Smooth muscle cell of the umbilical artery (primary cell): ENCODE measurements around the gene SH3GL3. TPM values are rescaled to one million over a fixed set of nuclear protein-coding genes. Genes with fewer than 3 reads are reported as not detected.

Source experiments
- total RNA-seq: library from RNA; depleted of rRNA; stranded (reverse); fragments of >200 nt; gene quantifications from 2 replicates; pipeline ENCODE4 v1.2.3, GENCODE V29; 2014

The SH3GL3 gene
- total RNA-seq: 0.97 and 2.1 TPM in 2 replicates

GRCh38 chr15:83446904-83447709, at the start of gene SH3GL3:
Gene SH3GL3, plus strand, starts transcription at chr15:83447341. Its CDS starts 193 bp downstream, at chr15:83447534.

DNA sequence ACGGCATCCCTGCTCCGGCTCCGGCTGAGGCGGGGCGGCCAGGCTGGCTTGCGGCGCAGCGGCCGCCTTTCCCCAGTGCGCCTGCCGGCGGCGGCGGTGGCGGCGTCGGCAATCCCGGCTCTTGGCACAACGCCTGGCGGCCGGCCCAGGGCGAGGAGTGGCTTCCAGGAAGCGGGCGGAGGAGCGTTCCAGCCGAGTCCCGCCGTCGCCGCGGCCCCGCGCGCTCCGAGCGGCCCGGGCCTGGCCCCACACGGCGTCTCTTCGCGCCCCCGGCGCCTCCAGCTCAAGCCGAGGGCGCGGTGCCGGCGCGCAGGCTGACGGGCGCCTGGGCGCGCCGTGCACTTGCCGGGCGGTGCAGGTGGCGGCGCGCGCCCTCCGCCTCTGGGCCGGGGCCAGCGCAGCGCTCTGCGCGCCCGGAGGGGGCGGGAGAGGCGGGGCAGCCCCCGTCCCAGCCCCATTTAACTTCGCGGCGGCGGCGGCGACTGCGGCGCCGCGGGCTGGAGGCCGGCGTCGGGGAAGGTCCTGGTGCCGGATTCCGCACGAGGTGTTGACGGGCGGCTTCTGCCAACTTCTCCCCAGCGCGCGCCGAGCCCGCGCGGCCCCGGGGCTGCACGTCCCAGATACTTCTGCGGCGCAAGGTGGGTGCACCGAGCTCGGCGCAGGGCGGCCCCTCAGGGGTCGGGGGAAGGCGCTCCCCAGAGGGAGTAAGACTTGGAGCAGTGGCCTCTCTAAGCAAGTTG, 206.7 kb downstream of the SH3GL3 start, which contains the start of gene ADAMTSL3:
Gene ADAMTSL3 (plus strand): TSS at position 485 of the 740 bp plus-strand sequence. CDS start 1,639 bp downstream, outside the sequence.

Other genes starting within 250 kb of the SH3GL3 start
- 58.5 and 114 TPM in 2 replicates for gene HDGFL3, start 239.5 kb upstream of the SH3GL3 start, total RNA-seq
- gene BNC1, start 162.7 kb upstream of the SH3GL3 start, total RNA-seq: 15.4 and 23.3 TPM in 2 replicates
- under 0.01 and 0.05 TPM in 2 replicates for gene ADAMTSL3, start 206.8 kb downstream of the SH3GL3 start, total RNA-seq